ENCODE data around the gene TBC1D10A. TPM values are rescaled to one million over a fixed set of nuclear protein-coding genes. Genes with fewer than 3 reads are reported as not detected.

Gene TBC1D10A
- total RNA-seq, 1 donor from 2014 or later = 5.8 TPM

DNA sequence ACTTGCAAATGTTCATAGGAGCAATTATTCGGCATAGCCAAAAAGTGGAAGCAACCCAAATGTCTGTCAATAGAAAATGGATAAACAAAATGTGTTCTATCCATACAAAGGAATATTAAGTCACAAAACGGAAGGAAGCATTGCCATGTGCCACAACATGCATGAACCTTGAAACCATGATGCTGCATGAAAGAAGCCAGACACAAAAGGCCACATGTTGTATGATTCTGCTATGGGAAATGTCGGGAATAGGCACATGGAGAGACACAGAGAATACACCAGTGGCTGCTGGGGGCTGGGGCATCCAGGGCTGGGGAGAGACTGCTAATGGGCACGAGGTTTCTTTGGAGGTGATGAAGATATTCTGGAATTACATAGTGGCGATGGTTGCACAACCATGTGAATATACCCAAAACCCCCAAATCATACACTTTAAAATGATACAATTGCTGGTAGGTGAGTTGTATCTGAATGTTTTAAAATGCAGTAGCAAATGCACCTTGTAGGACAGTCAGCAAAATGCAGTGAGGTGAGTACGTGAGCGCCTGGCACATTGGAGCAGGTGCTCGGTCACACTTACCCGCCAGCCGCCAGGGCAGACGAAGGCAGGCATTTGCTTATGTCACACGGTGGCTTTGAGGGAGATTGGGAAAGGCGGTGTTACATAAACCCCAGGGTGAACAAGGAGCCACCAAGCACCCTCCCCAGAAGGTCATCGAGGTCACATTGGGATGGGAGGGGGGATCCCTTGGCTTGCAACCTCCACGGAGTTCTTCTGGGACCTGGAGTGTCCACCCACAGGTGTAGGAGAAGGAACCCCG is 53.8 kb downstream of the TBC1D10A start:
- H3K4me3 ChIP-seq = no peak overlapping the region
- no peaks in the 10 kb centered on the region for H3K36me3 ChIP-seq
- DNase-seq = no peak
- intact Hi-C loops (cut with micrococcal nuclease) = no loop called here
- H3K4me1 ChIP-seq = peaks cover 12% of the 10 kb centered on the region
- no peaks in the 10 kb centered on the region for H3K9me3 ChIP-seq (replicated peaks)
- no peaks in the 10 kb centered on the region for H3K27me3 ChIP-seq (ENCODE audit: low read depth)
- TF ChIP-seq, protein P1, sequence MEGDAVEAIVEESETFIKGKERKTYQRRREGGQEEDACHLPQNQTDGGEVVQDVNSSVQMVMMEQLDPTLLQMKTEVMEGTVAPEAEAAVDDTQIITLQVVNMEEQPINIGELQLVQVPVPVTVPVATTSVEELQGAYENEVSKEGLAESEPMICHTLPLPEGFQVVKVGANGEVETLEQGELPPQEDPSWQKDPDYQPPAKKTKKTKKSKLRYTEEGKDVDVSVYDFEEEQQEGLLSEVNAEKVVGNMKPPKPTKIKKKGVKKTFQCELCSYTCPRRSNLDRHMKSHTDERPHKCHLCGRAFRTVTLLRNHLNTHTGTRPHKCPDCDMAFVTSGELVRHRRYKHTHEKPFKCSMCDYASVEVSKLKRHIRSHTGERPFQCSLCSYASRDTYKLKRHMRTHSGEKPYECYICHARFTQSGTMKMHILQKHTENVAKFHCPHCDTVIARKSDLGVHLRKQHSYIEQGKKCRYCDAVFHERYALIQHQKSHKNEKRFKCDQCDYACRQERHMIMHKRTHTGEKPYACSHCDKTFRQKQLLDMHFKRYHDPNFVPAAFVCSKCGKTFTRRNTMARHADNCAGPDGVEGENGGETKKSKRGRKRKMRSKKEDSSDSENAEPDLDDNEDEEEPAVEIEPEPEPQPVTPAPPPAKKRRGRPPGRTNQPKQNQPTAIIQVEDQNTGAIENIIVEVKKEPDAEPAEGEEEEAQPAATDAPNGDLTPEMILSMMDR (IDR thresholded peaks at IDR 0.05; ENCODE audit: borderline replicate concordance) = no peak
- no peak overlapping the region for H3K27ac ChIP-seq (replicated peaks)

DNA sequence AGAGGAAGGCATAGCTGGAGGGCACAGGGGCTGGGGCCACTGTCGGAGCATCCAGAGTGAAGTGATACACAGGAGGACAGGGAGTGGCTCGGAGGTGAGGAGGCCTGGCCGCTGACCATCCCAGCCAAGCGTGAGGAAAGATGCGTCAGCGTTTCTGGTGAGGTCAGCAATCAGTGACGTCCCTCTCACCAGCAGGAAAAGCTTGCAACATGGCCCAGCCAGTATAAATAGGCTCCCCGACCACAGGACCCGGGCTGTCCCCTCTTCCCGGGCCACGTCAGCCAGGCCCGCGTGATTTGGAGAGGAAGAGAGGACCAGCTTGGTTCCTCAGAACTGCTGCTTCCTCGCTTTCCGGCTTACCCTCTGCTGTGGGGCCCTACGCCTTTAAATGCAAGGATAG is 55.9 kb downstream of the TBC1D10A start:
- H3K4me1 ChIP-seq = no peaks in the 10 kb centered on the region
- no peaks in the 10 kb centered on the region for H3K9me3 ChIP-seq (replicated peaks)
- no peaks in the 10 kb centered on the region for H3K36me3 ChIP-seq
- H3K4me3 ChIP-seq = no peak overlapping the region
- no peak overlapping the region for H3K27ac ChIP-seq (replicated peaks)
- intact Hi-C loops (cut with micrococcal nuclease) = no loop called here
- TF ChIP-seq, protein P1 (IDR thresholded peaks at IDR 0.05; ENCODE audit: borderline replicate concordance) = no peak
- H3K27me3 ChIP-seq (ENCODE audit: low read depth) = peaks cover 8% of the 10 kb centered on the region
- DNase-seq = peak; percentile 70

DNA sequence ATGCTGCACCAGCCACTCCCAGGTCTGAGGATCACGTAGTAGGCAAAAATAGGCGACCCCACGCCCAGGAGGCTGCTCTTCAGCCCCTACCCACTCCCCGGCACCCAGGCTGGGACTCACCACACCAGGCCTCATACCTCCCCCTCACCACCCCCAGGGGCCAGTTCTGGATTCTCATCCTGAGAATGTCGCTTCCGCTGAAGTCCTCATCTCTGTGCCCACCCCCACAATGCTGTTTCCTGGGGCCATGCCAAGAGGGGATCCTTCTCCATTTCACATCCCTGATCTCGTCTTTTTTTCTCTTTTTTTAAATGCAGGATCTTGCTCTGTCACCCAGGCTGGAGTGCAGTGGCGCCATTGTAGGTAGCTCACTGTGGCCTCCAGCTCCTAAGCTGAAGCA is 58.4 kb downstream of the TBC1D10A start:
- TF ChIP-seq, protein P1 (IDR thresholded peaks at IDR 0.05; ENCODE audit: borderline replicate concordance) = no peak
- intact Hi-C loops (cut with micrococcal nuclease) = no loop called here
- H3K9me3 ChIP-seq (replicated peaks) = no peaks in the 10 kb centered on the region
- no peak for DNase-seq
- peaks cover under 1% of the 10 kb centered on the region for H3K4me1 ChIP-seq
- no peaks in the 10 kb centered on the region for H3K36me3 ChIP-seq
- no peak overlapping the region for H3K4me3 ChIP-seq
- H3K27ac ChIP-seq (replicated peaks) = no peak overlapping the region
- peaks cover 31% of the 10 kb centered on the region for H3K27me3 ChIP-seq (ENCODE audit: low read depth)

DNA sequence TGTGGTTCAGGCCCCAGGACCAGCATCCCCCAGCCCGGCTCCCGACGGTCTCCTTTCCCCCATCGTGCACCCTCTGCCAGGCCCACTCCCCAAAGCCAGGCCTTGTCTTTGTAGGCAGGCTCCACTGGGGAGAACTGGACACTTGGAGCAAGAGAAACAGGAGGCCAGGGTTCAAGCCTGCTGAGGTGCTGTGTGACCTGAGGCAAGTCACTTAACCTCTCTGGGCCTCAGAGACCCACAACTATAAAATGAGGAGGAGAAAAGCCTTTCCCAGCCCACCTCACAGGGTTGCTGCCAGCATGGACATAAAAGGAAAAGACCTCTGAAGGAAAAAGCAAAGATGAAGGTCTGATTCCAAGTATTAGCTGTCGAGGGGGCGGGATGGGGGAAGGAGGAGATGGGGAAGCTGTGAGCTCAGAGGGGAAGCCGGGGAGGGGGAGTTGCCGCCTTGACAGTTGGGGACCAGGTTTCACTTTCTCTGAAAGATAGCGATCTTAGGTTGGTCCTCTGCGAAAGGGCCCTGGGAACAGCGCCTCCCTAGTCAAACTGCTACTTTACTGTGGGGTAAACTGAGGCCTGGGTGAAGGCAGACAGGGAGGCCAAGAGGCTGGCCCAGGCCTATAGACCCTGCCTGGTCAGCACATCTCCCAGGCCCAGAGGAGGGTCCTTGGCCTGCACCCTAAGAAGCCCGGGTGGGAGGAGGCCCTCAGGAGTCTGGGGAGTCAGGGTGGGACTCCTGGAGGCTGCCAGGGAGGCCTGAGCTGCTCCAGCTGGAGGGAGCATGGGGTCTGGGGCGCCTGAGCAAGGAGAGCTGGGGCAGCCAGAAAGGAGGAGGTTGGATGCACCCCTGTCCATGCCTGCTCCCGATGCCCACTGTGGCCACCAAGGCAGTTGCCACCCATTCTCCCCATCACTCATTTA is 59.1 kb downstream of the TBC1D10A start:
- intact Hi-C loops (cut with micrococcal nuclease) = no loop called here
- H3K4me3 ChIP-seq = peak overlapping the region; percentile 44
- no peak for DNase-seq

More for the DNA sequence above, 59.1 kb downstream of the TBC1D10A start:
- Histone ChIP-seq H3K4me1 (peaks cover 6% of the 10 kb centered on the region), H3K27ac (replicated peaks) (peak overlapping the region; percentile 57), H3K9me3 (replicated peaks) (no peaks in the 10 kb centered on the region), H3K36me3 (no peaks in the 10 kb centered on the region), H3K27me3 (ENCODE audit: low read depth) (peaks cover 33% of the 10 kb centered on the region)
- TF ChIP-seq, protein P1 (IDR thresholded peaks at IDR 0.05; ENCODE audit: borderline replicate concordance) = no peak
